ENCODE measurements around the gene MCTP2. TPM values are rescaled to one million over a fixed set of nuclear protein-coding genes. Genes with fewer than 3 reads are reported as not detected.

The MCTP2 gene
- total RNA-seq, 1 donor from 2014 or later, result 58.9 TPM

DNA sequence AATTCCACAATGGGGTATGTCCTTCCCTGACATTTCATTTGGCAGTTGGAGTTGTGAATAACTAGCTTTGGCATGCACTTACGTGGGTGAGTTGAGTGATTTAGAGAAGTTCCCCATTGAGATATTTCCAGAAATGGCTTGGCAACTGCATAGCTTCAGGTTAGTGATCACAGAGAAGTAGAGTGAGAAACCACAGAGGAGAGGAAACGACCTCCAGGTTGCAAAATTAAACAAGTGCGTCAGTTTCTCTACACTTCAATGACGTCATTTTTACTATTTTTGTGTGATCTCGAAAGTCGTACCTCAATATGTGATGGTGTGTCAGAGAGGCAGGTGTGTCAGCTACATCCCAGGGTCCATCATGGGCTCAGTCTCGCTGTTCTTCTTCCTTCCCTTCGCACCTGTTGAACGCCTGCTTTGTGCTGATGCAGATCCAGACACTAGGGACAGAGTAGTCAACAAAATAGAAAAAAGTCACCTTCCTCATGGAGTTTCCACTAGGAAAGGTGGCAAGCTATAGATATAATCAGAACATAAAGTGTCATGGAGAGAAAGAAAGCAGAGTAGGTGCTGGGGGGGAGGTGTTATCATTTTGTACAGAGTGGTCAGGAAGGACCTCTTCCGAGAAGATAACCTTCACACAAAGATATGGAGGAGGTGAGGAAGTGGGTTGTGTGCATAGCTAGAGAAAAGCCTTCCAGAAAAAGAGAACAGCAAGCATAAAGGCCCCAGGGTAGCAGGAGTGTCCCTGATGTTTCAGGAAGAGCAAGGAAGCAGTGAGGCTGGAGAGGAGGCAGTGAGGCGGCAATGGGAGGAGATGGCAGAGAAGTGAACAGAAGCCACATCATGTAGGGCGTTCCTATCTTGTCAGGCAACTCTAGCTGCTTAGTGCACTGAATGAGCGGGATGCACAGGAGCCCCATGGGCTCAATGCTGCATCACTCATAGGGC lies 75.6 kb downstream of the MCTP2 start:
- Mint-ChIP-seq H3K4me3 (peak overlapping the region; percentile 44), H3K9me3 (peaks cover 23% of the 10 kb centered on the region), H3K36me3 (ENCODE audit: low read depth) (peaks cover 72% of the 10 kb centered on the region), H3K4me1 (peaks cover 57% of the 10 kb centered on the region), H3K27me3 (no peaks in the 10 kb centered on the region), H3K27ac (peak overlapping the region; percentile 92)
- DNase-seq, result peak; percentile 74
- intact Hi-C loops (cut with micrococcal nuclease), result loop anchor here (1.0 kb wide), 6 partner anchors 10 to 133 kb away; no protein-coding TSS in a partner anchor

DNA sequence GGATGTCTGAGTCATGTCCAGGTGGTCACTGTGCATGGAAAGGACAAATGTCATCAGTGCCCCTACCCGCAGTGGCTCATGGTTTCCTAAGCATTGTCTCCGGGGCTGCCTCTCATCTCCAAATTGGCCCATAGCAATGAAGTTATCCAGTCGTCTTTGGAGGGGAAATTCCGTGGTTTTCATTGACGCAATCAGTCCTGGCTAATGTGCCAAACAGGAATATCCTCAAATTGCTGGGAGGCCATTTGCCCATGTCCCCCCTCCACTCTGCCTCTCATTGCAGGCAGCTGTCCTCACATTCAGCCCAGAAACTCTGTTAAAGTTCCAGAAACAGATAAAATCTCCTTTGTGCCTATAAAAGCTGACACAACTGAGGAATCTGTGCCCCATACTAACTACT lies 81.6 kb downstream of the MCTP2 start:
- Mint-ChIP-seq H3K9me3 (no peaks in the 10 kb centered on the region), H3K27ac (no peak overlapping the region), H3K4me3 (no peak overlapping the region), H3K27me3 (no peaks in the 10 kb centered on the region), H3K4me1 (peaks cover 25% of the 10 kb centered on the region), H3K36me3 (ENCODE audit: low read depth) (peaks cover 54% of the 10 kb centered on the region)
- DNase-seq, result peak; percentile 40
- intact Hi-C loops (cut with micrococcal nuclease), result no loop called here

DNA sequence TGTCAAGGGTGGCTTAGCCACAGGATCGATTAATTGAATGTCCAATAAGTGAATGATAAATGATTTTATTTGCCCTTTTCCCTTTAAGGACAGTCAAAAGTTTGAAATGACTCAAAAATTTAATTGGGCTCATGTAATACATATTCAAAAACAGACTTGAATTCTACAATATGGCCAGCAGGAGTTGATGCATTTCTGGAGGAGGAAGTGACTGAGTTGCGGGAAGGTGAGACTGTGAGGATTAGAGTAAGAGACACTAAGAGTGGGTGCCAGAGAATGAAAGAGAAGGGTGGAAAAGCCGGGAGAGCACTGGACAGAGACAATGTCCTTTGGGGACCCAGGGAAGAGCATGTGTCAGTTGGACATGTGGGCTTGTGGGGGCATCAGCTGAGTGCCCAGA lies 83.3 kb downstream of the MCTP2 start:
- Mint-ChIP-seq H3K36me3 (ENCODE audit: low read depth) (peaks cover 51% of the 10 kb centered on the region), H3K27ac (no peak overlapping the region), H3K4me1 (peaks cover 20% of the 10 kb centered on the region), H3K9me3 (no peaks in the 10 kb centered on the region), H3K27me3 (no peaks in the 10 kb centered on the region), H3K4me3 (no peak overlapping the region)
- DNase-seq, result no peak
- intact Hi-C loops (cut with micrococcal nuclease), result no loop called here

DNA sequence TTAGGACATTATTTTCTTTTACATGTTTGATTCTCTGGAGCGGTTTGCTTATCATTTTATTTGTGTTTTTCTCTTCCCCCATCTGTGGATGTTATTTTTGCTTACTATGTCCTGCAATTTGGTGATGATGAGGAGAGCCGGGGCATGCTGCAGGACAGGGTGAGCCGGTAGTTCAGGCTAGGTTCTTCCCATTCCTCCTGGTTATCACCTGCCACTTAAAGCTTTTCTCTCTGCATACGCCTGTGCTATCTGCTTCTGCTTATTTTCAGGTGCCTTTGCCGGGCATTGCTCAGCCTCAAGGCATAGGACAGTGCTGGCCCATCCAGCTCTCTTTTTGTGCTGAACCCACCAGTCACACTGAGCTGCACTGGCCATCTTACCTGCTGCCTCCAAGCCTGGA lies 85.8 kb downstream of the MCTP2 start:
- Mint-ChIP-seq H3K9me3 (no peaks in the 10 kb centered on the region), H3K27me3 (no peaks in the 10 kb centered on the region), H3K4me1 (peaks cover 17% of the 10 kb centered on the region), H3K27ac (no peak overlapping the region), H3K4me3 (no peak overlapping the region), H3K36me3 (ENCODE audit: low read depth) (peaks cover 52% of the 10 kb centered on the region)
- intact Hi-C loops (cut with micrococcal nuclease), result no loop called here
- DNase-seq, result peak; percentile 48

DNA sequence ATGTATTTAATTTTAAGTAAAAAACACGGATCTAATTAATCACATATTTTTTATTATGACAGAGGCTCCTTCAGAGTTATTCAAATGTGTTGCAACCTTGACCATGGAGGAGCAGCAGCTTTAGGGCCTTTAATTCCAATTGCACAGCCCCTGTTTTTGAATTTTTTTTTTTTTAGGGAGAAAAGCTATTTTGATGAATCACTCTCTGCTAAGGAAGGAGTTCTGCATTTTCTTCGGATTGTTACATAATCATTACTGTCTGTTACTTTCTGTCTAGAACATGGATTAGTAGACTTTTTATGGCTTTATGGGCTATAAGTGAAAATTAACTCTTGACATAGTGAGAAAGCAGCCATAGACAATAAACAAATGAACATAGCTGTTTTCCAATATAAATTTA lies 90.8 kb downstream of the MCTP2 start:
- no peak for DNase-seq
- peaks cover 30% of the 10 kb centered on the region for H3K4me1 Mint-ChIP-seq
- H3K27ac Mint-ChIP-seq, result no peak overlapping the region
- H3K9me3 Mint-ChIP-seq, result no peaks in the 10 kb centered on the region
- intact Hi-C loops (cut with micrococcal nuclease), result loop anchor here (10.0 kb wide), 1 partner anchor 263 kb away; no protein-coding TSS in a partner anchor
- peaks cover 47% of the 10 kb centered on the region for H3K36me3 Mint-ChIP-seq (ENCODE audit: low read depth)
- H3K27me3 Mint-ChIP-seq, result no peaks in the 10 kb centered on the region
- H3K4me3 Mint-ChIP-seq, result no peak overlapping the region

DNA sequence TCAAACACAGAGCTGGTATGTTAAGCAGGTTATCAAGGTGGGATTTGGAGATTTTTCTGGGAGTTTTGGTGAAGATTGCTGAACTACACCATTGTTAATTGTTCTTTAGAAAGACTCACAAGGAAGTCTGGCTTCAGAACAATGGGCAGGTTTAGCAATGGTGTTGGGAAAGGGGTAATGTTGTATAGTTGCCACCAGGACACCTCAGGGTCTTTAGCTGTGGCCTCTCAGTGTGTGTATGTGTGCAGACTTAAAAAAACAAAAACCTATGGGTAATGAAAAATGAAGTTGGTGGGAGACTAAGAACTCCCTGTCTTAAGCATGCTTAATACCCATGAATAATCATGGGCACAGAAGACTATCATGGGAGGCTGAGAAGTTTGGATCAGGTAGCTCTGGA lies 91.7 kb downstream of the MCTP2 start:
- H3K27me3 Mint-ChIP-seq, result no peaks in the 10 kb centered on the region
- intact Hi-C loops (cut with micrococcal nuclease), result loop anchor here (10.0 kb wide), 1 partner anchor 262 kb away; no protein-coding TSS in a partner anchor
- H3K36me3 Mint-ChIP-seq (ENCODE audit: low read depth), result peaks cover 42% of the 10 kb centered on the region
- peaks cover 29% of the 10 kb centered on the region for H3K4me1 Mint-ChIP-seq
- no peak for DNase-seq
- no peak overlapping the region for H3K27ac Mint-ChIP-seq
- no peak overlapping the region for H3K4me3 Mint-ChIP-seq
- no peaks in the 10 kb centered on the region for H3K9me3 Mint-ChIP-seq

- Mint-ChIP-seq H3K27me3 (no peaks in the 10 kb centered on the region), H3K9me3 (no peaks in the 10 kb centered on the region), H3K4me1 (peaks cover 25% of the 10 kb centered on the region), H3K4me3 (peak overlapping the region; percentile 28), H3K27ac (no peak overlapping the region), H3K36me3 (ENCODE audit: low read depth) (peaks cover 38% of the 10 kb centered on the region)
- intact Hi-C loops (cut with micrococcal nuclease), result loop anchor here (1.0 to 10.0 kb wide), 4 partner anchors 18 to 261 kb away; partner anchors contain the start of gene MCTP2
- DNase-seq, result peak; percentile 86
Observed at GRCh38 chr15:94324117-94324826, 92.9 kb downstream of the MCTP2 start.

DNA sequence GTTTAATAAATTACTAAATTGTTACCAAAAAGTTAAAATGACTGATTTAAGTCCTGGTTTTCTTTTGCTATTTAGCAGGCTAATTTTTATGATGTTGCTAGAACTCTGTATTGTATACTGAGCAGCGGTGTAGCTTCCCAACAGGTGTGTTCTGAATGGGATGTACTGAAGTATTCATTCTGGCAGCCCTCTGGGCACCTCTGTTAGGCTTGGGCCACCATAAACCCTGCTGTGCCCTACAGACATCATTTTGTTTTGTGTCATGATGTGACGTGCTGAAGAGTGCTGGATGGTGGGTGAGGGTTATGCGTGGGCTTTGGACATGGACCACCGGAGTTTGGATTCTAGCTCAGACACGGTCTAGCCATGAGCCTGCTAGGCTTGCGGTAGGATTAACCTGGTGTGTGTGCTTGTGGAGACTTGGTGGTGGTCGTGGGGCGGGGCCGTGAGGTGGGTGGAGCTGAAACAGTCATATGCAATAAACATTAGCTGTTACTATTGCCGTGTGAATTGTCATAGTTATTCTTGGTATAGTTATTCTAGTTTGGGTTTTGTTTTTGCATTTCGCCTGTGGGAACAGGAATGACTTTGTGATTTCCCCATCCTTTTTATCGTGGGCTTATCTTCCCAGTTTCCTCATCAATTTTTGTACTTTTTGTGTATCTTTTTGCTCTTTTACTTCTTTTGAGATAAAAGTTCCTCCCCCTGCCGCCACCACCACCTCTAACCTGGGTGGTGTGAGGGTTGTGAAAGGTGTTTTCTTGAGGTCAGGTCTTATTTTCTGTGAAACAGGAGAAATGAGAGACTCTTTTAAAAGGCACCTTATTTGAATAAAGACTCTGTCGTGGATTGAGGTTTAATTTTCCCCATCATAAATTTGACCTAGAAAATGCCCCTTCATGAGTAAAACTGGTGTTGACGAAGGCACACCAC lies 93.7 kb downstream of the MCTP2 start:
- peak overlapping the region; percentile 25 for H3K27ac Mint-ChIP-seq
- no peaks in the 10 kb centered on the region for H3K9me3 Mint-ChIP-seq
- no peak for DNase-seq
- intact Hi-C loops (cut with micrococcal nuclease), result loop anchor here (1.0 to 10.0 kb wide), 4 partner anchors 19 to 260 kb away; partner anchors contain the start of gene MCTP2
- no peaks in the 10 kb centered on the region for H3K27me3 Mint-ChIP-seq
- no peak overlapping the region for H3K4me3 Mint-ChIP-seq
- peaks cover 25% of the 10 kb centered on the region for H3K4me1 Mint-ChIP-seq
- peaks cover 39% of the 10 kb centered on the region for H3K36me3 Mint-ChIP-seq (ENCODE audit: low read depth)

GRCh38 chr15:94327356-94327936 lies 96.1 kb downstream of the MCTP2 start:
- Mint-ChIP-seq H3K9me3 (no peaks in the 10 kb centered on the region), H3K27me3 (no peaks in the 10 kb centered on the region), H3K4me1 (peaks cover 25% of the 10 kb centered on the region), H3K27ac (no peak overlapping the region), H3K36me3 (ENCODE audit: low read depth) (peaks cover 32% of the 10 kb centered on the region), H3K4me3 (no peak overlapping the region)
- intact Hi-C loops (cut with micrococcal nuclease), result loop anchor here (10.0 kb wide), 1 partner anchor 257 kb away; no protein-coding TSS in a partner anchor
- peak; percentile 67 for DNase-seq

DNA sequence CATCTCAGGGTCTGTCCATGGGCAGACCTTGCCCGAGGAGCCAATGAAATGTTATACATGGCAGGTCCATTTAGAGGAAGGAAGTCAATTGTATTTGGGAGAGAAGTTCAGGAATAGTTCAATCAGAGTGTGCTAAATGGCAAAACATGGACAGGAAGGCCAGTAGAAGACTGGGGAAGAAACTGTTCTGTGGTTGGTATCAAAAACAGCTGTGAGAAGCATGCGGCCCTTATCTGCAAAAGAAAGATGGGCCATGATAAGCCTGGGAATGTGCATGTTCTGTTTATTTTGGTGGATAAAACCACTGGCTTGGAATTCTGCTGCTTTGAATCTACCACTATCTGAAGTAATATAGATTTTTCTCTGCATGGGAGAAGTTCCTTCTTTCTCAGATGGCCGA lies 100.4 kb downstream of the MCTP2 start:
- peaks cover 24% of the 10 kb centered on the region for H3K36me3 Mint-ChIP-seq (ENCODE audit: low read depth)
- H3K27me3 Mint-ChIP-seq, result no peaks in the 10 kb centered on the region
- peaks cover 7% of the 10 kb centered on the region for H3K4me1 Mint-ChIP-seq
- H3K27ac Mint-ChIP-seq, result no peak overlapping the region
- no peak for DNase-seq
- H3K4me3 Mint-ChIP-seq, result no peak overlapping the region
- no peaks in the 10 kb centered on the region for H3K9me3 Mint-ChIP-seq
- intact Hi-C loops (cut with micrococcal nuclease), result no loop called here

- no peaks in the 10 kb centered on the region for H3K27me3 Mint-ChIP-seq
- no peak overlapping the region for H3K4me3 Mint-ChIP-seq
- H3K9me3 Mint-ChIP-seq, result no peaks in the 10 kb centered on the region
Observed at GRCh38 chr15:94335616-94336015, 104.3 kb downstream of the MCTP2 start.

GRCh38 chr15:94336817-94337467 lies 105.6 kb downstream of the MCTP2 start:
- Mint-ChIP-seq H3K4me1 (peaks cover 2% of the 10 kb centered on the region), H3K36me3 (ENCODE audit: low read depth) (peaks cover 17% of the 10 kb centered on the region), H3K9me3 (no peaks in the 10 kb centered on the region), H3K27me3 (no peaks in the 10 kb centered on the region), H3K4me3 (no peak overlapping the region), H3K27ac (no peak overlapping the region)
- intact Hi-C loops (cut with micrococcal nuclease), result no loop called here
- no peak for DNase-seq

More at GRCh38 chr15:94335616-94336015, 104.3 kb downstream of the MCTP2 start:
- no peak for DNase-seq
- intact Hi-C loops (cut with micrococcal nuclease), result no loop called here
- Mint-ChIP-seq H3K27ac (no peak overlapping the region), H3K36me3 (ENCODE audit: low read depth) (peaks cover 14% of the 10 kb centered on the region), H3K4me1 (peaks cover 2% of the 10 kb centered on the region)
